Gastrocnemius medialis (tissue), 4 donors: ENCODE measurements around the gene MPIG6B.

Experiments used
- CTCF ChIP-seq, 5 experiments: fragments of 450-650 bp in 3 of 5; fragments of 200-600 bp in 2 of 5; sonication (generic) in 2 of 5; IDR thresholded peaks in 4 of 5; conservative IDR thresholded peaks in 1 of 5; 1 replicate in 4 of 5; 2 replicates in 1 of 5; pipeline ENCODE4 v1.5.1; 2016 to 2019; ENCODE audit warnings: antibody characterized with exemption in 5 of 5, mild to moderate bottlenecking in 3 of 5, moderate library complexity in 3 of 5
- POLR2A ChIP-seq, 2 donors: fragments of 450-650 bp; IDR thresholded peaks; one replicate each; pipeline ENCODE4 v1.6.1; 2017; ENCODE audit warnings: antibody characterized with exemption in 2 of 2, mild to moderate bottlenecking in 2 of 2, moderate library complexity in 2 of 2

DNA sequence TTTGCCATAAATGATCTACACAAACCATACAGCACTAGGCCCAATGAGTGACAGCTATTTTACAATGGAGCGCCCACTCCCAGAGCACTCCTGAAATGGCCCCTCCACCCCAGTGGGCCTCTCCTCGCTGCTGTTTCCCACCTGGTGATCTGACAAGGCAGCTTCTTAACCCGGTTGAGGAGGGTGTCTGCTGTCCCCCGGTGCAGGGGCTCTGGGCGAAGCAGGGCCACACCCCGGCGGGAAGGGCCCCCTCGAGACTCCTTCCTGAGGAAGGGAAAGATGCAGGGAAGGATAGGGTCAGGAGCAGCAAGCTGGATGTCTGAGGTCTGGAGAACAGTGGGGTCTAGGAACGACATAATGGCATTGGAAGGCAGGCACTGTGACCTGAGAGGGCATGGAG lies 30.3 kb upstream of the MPIG6B start:
- TF ChIP-seq POLR2A (IDR thresholded peaks at IDR 0.05) (no peak), CTCF (IDR thresholded peaks at IDR 0.05 in 4 of 5, conservative IDR thresholded peaks at IDR 0.05 in 1 of 5) (no peak)
